HFFc6 (cell line): ENCODE results near the gene RIF1. TPM values are rescaled to one million over a fixed set of nuclear protein-coding genes. Genes with fewer than 3 reads are reported as not detected.

Experiments used
- DNase-seq: peaks from one replicate; pipeline ENCODE4 v3.0.0-alpha.2; 2018
- H3K27ac Mint-ChIP-seq: 2 replicates; pipeline ENCODE4 v1.8.0; 2020; ENCODE audit warnings: mild to moderate bottlenecking, mixed read lengths
- H3K27me3 Mint-ChIP-seq: 2 replicates; pipeline ENCODE4 v1.8.0; 2021; ENCODE audit warnings: mild to moderate bottlenecking, moderate library complexity, mixed read lengths; ENCODE audit not compliant: insufficient read depth
- H3K36me3 Mint-ChIP-seq: 2 replicates; pipeline ENCODE4 v1.8.0; 2021; ENCODE audit warnings: low read depth, mixed read lengths
- H3K4me1 Mint-ChIP-seq: 2 replicates; pipeline ENCODE4 v1.8.0; 2020; ENCODE audit warnings: low read depth, mixed read lengths
- H3K4me3 Mint-ChIP-seq: 2 replicates; pipeline ENCODE4 v1.8.0; 2020; ENCODE audit warnings: mild to moderate bottlenecking, moderate library complexity, mixed read lengths
- H3K9me3 Mint-ChIP-seq: 2 replicates; pipeline ENCODE4 v1.8.0; 2020; ENCODE audit warnings: mild to moderate bottlenecking, mixed read lengths
- CTCF ChIP-seq: fragments of 200-600 bp; sonication (generic); IDR thresholded peaks from 2 replicates; pipeline ENCODE4 v1.5.0; 2021; ENCODE audit warnings: antibody characterized with exemption, mild to moderate bottlenecking
- total RNA-seq, 6 experiments: library from RNA; stranded (reverse); fragmentation: NEBNext Ultra II Directional; extraction: Animal tissue kit (Norgen Biotek cat#: 25700); gene quantifications; 2 replicates in 1 of 6; 3 replicates in 5 of 6; pipeline ENCODE4 v1.2.3, GENCODE V29; 2021

Gene RIF1
- total RNA-seq, 6 experiments from 2014 or later: 26.3 to 34.1 (median 30.0) TPM

DNA sequence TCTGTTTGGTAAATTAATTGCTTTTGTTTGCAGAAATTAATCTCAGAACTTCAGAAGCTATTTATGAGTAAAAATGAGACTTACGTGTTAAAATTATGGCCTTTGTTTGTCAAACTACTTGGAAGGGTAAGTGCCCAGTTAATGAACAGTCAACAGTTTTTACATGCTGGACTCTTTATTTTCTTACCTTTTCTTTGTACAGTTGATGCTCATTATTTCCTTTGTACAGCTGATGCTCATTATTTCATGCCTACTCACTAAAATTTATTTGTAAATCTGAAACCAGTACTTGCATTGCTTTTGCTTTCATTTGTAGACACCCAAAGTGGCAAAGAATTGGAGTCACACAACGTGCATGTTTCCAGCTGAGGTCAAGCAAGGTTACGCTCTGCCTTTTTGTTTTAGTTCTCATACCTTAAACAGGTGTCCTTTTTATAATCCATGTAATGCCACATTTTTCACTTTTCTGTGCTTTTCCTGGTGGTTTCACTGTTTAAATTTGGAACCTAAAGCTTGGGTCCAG is 13.3 kb downstream of the RIF1 start:
- no peak for DNase-seq
- H3K4me3 Mint-ChIP-seq: no peak overlapping the region
- no peak overlapping the region for H3K27ac Mint-ChIP-seq
- H3K36me3 Mint-ChIP-seq: peaks cover 47% of the 10 kb centered on the region
- no peaks in the 10 kb centered on the region for H3K27me3 Mint-ChIP-seq
- H3K9me3 Mint-ChIP-seq: no peaks in the 10 kb centered on the region
- H3K4me1 Mint-ChIP-seq: peaks cover 15% of the 10 kb centered on the region
- TF ChIP-seq CTCF: no peak

DNA sequence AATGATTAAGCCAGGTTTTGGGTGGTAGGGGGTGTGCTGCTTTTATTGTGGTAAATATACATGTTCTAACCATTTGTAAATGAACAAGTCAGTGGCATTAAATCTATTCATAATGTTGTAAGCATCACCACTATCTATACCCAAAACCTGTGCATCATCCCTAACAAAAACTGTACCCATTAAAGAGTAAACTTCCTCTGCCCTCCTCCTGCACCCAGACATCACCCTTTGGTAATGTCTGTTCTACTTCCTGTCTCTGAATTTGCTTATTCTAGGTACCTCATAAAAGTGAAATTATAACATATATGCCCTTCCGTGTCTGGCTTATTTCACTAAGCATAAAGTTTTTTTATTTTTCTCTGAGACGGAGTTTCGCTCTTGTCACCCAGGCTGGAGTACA is 14.1 kb downstream of the RIF1 start:
- no peak for DNase-seq
- H3K27ac Mint-ChIP-seq: no peak overlapping the region
- no peak for TF ChIP-seq CTCF
- peaks cover 52% of the 10 kb centered on the region for H3K36me3 Mint-ChIP-seq
- H3K9me3 Mint-ChIP-seq: no peaks in the 10 kb centered on the region
- no peak overlapping the region for H3K4me3 Mint-ChIP-seq
- H3K27me3 Mint-ChIP-seq: no peaks in the 10 kb centered on the region
- H3K4me1 Mint-ChIP-seq: peaks cover 21% of the 10 kb centered on the region

DNA sequence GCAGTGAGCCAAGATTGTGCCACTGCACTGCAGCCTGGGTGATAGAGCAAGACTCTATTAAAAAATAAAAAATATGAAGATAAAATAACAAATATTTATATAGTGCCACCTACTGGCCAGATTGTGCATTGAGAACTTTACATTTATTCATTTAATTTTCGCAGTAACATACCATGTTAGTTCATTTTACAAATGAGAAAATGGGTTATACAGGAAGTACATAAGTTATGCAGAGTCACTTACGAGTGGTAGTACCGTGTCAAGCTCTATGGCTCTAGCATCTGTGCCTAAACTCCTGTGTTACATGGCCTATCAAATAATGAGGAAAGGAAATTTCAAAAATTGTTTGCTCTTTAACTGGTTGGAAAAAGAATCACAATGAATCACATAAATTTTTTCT is 27.9 kb downstream of the RIF1 start:
- peak; percentile 95 for TF ChIP-seq CTCF
- Mint-ChIP-seq H3K27ac (peak overlapping the region; percentile 24), H3K36me3 (peaks cover 28% of the 10 kb centered on the region), H3K4me1 (peaks cover 8% of the 10 kb centered on the region), H3K4me3 (no peak overlapping the region), H3K27me3 (no peaks in the 10 kb centered on the region), H3K9me3 (no peaks in the 10 kb centered on the region)
- DNase-seq: peak; percentile 28

DNA sequence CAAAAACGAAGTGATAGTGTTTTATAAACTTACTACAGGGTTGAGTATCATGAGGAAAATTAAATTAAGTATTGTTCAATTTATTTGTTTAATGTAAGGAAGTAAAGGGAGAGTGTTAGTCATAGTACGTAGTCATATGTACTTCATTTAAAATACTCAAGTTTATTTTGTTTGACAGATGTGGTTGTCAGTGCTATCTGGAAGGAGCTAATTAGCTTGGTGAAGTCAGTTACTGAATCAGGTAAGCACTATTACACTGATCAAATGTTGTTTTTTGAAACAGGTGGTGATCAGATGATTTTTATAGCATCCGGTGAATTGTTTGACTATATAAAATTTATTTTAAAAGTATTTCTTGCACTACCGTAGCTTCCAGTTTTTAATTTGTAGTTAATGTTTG is 28.8 kb downstream of the RIF1 start:
- TF ChIP-seq CTCF: no peak
- no peak for DNase-seq
- H3K4me1 Mint-ChIP-seq: peaks cover 8% of the 10 kb centered on the region
- H3K4me3 Mint-ChIP-seq: no peak overlapping the region
- no peaks in the 10 kb centered on the region for H3K27me3 Mint-ChIP-seq
- peaks cover 28% of the 10 kb centered on the region for H3K36me3 Mint-ChIP-seq
- H3K27ac Mint-ChIP-seq: no peak overlapping the region
- no peaks in the 10 kb centered on the region for H3K9me3 Mint-ChIP-seq

- Mint-ChIP-seq H3K4me3 (no peak overlapping the region), H3K27ac (no peak overlapping the region), H3K4me1 (peaks cover 8% of the 10 kb centered on the region)
Measured at GRCh38 chr2:151439127-151439526, 29.4 kb downstream of the RIF1 start.

More at GRCh38 chr2:151439127-151439526, 29.4 kb downstream of the RIF1 start:
- Mint-ChIP-seq H3K27me3 (no peaks in the 10 kb centered on the region), H3K36me3 (peaks cover 28% of the 10 kb centered on the region), H3K9me3 (no peaks in the 10 kb centered on the region)
- DNase-seq: no peak
- no peak for TF ChIP-seq CTCF
